Muscle layer of duodenum (tissue), 2 donors: ENCODE data around the gene GPR151.
"Not testable (repeated sequence)": the region's sequence is repeated elsewhere in the genome, so short reads cannot be mapped to it uniquely, and the experiment has no call there.

Experiments
- H3K27ac ChIP-seq: one replicate; pipeline ENCODE4 v1.7.0; 2013; ENCODE audit warnings: mild to moderate bottlenecking, low read length
- H3K27me3 ChIP-seq: one replicate; pipeline ENCODE4 v1.7.0; 2013; ENCODE audit warnings: low read depth, mild to moderate bottlenecking, control low read depth, low read length
- H3K36me3 ChIP-seq, 2 donors: one replicate each; pipeline ENCODE4 v1.7.0; 2013; ENCODE audit warnings: low read length in 2 of 2, control low read depth in 1 of 2, mild to moderate bottlenecking in 1 of 2; ENCODE audit not compliant: insufficient read depth in 2 of 2, control insufficient read depth in 1 of 2
- H3K4me1 ChIP-seq, 2 donors: one replicate each; pipeline ENCODE4 v1.7.0; 2013; ENCODE audit warnings: low read length in 2 of 2, mild to moderate bottlenecking in 2 of 2, control low read depth in 1 of 2, moderate library complexity in 1 of 2; ENCODE audit not compliant: insufficient read depth in 2 of 2, control insufficient read depth in 1 of 2
- H3K4me3 ChIP-seq, 2 donors: one replicate each; pipeline ENCODE4 v1.7.0; 2013; ENCODE audit warnings: low read length in 2 of 2, low read depth in 1 of 2, mild to moderate bottlenecking in 1 of 2
- H3K9me3 ChIP-seq, 2 donors: one replicate each; pipeline ENCODE4 v1.7.0; 2013; ENCODE audit warnings: low read length in 2 of 2, control low read depth in 1 of 2, mild to moderate bottlenecking in 1 of 2; ENCODE audit not compliant: control insufficient read depth in 1 of 2
- donor health status: healthy.

GPR151 gene

GRCh38 chr5:146516151-146516475, at the start of gene GPR151:
TSS of gene GPR151 (minus strand) at chr5:146516190. CDS start at chr5:146516113, 77 bp downstream.
- Histone ChIP-seq H3K27ac (no peak within 1 kb of the TSS), H3K4me1 (no peaks in the 10 kb centered on the region), H3K27me3 (no peaks in the 10 kb centered on the region), H3K4me3 (no peak within 1 kb of the TSS), H3K9me3 (no peaks in the 10 kb centered on the region), H3K36me3 (peaks cover 0 to 2% of the 10 kb centered on the region in 2 donors)

- Histone ChIP-seq H3K36me3 (no peaks in the 10 kb centered on the region), H3K27ac (no peak overlapping the region), H3K4me1 (no peaks in the 10 kb centered on the region), H3K9me3 (no peaks in the 10 kb centered on the region), H3K4me3 (no peak overlapping the region), H3K27me3 (no peaks in the 10 kb centered on the region)
Measured at GRCh38 chr5:146564007-146564762, 48.2 kb upstream of the GPR151 start.

- no peak overlapping the region for H3K4me3 ChIP-seq
- H3K4me1 ChIP-seq = no peaks in the 10 kb centered on the region
- H3K27me3 ChIP-seq = no peaks in the 10 kb centered on the region
- H3K36me3 ChIP-seq = no peaks in the 10 kb centered on the region
- H3K9me3 ChIP-seq = no peaks in the 10 kb centered on the region
- no peak overlapping the region for H3K27ac ChIP-seq
Measured at GRCh38 chr5:146562461-146562860, 46.5 kb upstream of the GPR151 start.

GRCh38 chr5:146561711-146562110, 45.7 kb upstream of the GPR151 start:
- H3K27ac ChIP-seq = no peak overlapping the region
- H3K27me3 ChIP-seq = no peaks in the 10 kb centered on the region
- H3K36me3 ChIP-seq = no peaks in the 10 kb centered on the region
- no peaks in the 10 kb centered on the region for H3K9me3 ChIP-seq
- no peak overlapping the region for H3K4me3 ChIP-seq
- no peaks in the 10 kb centered on the region for H3K4me1 ChIP-seq

- Histone ChIP-seq H3K27me3 (no peaks in the 10 kb centered on the region), H3K9me3 (no peaks in the 10 kb centered on the region), H3K4me3 (no peak overlapping the region), H3K27ac (no peak overlapping the region), H3K36me3 (no peaks in the 10 kb centered on the region), H3K4me1 (no peaks in the 10 kb centered on the region)
Measured at GRCh38 chr5:146560205-146560812, 44.3 kb upstream of the GPR151 start.

GRCh38 chr5:146556884-146557283, 40.9 kb upstream of the GPR151 start:
- not testable (repeated sequence) for H3K4me3 ChIP-seq, H3K27ac ChIP-seq, H3K4me1 ChIP-seq, H3K36me3 ChIP-seq, H3K27me3 ChIP-seq, H3K9me3 ChIP-seq

GRCh38 chr5:146553446-146553845, 37.5 kb upstream of the GPR151 start:
- H3K4me3 ChIP-seq = no peak overlapping the region
- H3K27ac ChIP-seq = no peak overlapping the region
- no peaks in the 10 kb centered on the region for H3K36me3 ChIP-seq
- H3K4me1 ChIP-seq = no peaks in the 10 kb centered on the region
- no peaks in the 10 kb centered on the region for H3K27me3 ChIP-seq
- no peaks in the 10 kb centered on the region for H3K9me3 ChIP-seq

GRCh38 chr5:146549615-146550014, 33.6 kb upstream of the GPR151 start:
- Histone ChIP-seq H3K27me3 (no peaks in the 10 kb centered on the region), H3K4me3 (no peak overlapping the region), H3K4me1 (no peaks in the 10 kb centered on the region), H3K27ac (no peak overlapping the region), H3K9me3 (no peaks in the 10 kb centered on the region), H3K36me3 (no peaks in the 10 kb centered on the region)

GRCh38 chr5:146548781-146549449, 32.9 kb upstream of the GPR151 start:
- Histone ChIP-seq H3K36me3 (no peaks in the 10 kb centered on the region), H3K4me1 (no peaks in the 10 kb centered on the region), H3K27ac (no peak overlapping the region), H3K27me3 (no peaks in the 10 kb centered on the region), H3K4me3 (no peak overlapping the region), H3K9me3 (no peaks in the 10 kb centered on the region)

GRCh38 chr5:146544232-146544631, 28.2 kb upstream of the GPR151 start:
- Histone ChIP-seq H3K27me3 (no peaks in the 10 kb centered on the region), H3K4me1 (peaks cover 0 to 3% of the 10 kb centered on the region in 2 donors), H3K36me3 (no peaks in the 10 kb centered on the region), H3K9me3 (no peaks in the 10 kb centered on the region), H3K27ac (no peak overlapping the region), H3K4me3 (no peak overlapping the region)

GRCh38 chr5:146541958-146542849, 26.2 kb upstream of the GPR151 start:
- no peaks in the 10 kb centered on the region for H3K36me3 ChIP-seq
- peaks cover 0 to 3% of the 10 kb centered on the region in 2 donors for H3K4me1 ChIP-seq
- no peak overlapping the region for H3K4me3 ChIP-seq

More at GRCh38 chr5:146541958-146542849, 26.2 kb upstream of the GPR151 start:
- no peaks in the 10 kb centered on the region for H3K9me3 ChIP-seq
- H3K27ac ChIP-seq = no peak overlapping the region
- H3K27me3 ChIP-seq = no peaks in the 10 kb centered on the region
